Measurements from ENCODE around the gene ATP6V1E1.

DNA sequence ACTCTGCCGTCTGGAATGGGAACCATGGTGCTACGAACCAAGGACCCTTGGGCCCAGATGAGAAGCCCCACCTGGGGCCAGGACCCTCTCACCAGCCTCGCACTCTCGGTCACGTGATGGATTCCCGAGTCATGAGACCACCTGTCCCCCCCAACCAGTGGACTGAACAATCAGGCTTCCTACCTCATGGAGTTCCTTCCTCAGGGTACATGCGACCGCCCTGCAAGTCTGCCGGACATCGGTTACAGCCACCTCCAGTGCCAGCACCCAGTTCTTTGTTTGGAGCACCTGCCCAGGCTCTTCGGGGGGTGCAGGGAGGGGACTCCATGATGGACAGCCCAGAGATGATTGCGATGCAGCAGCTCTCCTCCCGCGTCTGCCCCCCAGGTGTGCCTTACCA is 86.1 kb downstream of the ATP6V1E1 start:
- TF ChIP-seq, protein P1, sequence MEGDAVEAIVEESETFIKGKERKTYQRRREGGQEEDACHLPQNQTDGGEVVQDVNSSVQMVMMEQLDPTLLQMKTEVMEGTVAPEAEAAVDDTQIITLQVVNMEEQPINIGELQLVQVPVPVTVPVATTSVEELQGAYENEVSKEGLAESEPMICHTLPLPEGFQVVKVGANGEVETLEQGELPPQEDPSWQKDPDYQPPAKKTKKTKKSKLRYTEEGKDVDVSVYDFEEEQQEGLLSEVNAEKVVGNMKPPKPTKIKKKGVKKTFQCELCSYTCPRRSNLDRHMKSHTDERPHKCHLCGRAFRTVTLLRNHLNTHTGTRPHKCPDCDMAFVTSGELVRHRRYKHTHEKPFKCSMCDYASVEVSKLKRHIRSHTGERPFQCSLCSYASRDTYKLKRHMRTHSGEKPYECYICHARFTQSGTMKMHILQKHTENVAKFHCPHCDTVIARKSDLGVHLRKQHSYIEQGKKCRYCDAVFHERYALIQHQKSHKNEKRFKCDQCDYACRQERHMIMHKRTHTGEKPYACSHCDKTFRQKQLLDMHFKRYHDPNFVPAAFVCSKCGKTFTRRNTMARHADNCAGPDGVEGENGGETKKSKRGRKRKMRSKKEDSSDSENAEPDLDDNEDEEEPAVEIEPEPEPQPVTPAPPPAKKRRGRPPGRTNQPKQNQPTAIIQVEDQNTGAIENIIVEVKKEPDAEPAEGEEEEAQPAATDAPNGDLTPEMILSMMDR (conservative IDR thresholded peaks at IDR 0.05; ENCODE audit: low read depth, low read length), result no peak
- no peak for TF ChIP-seq EZH2 (IDR thresholded peaks at IDR 0.05; ENCODE audit: borderline replicate concordance, low read depth, low read length, poor library complexity, severe bottlenecking)
